IgD-negative memory B cell (primary cell): ENCODE data around the gene NUTM2A. TPM values are rescaled to one million over a fixed set of nuclear protein-coding genes. Genes with fewer than 3 reads are reported as not detected.
"Not testable (repeated sequence)": the region's sequence is repeated elsewhere in the genome, so short reads cannot be mapped to it uniquely, and the experiment has no call there.

Experiments
- H3K27ac Mint-ChIP-seq, 3 donors: one replicate each; pipeline ENCODE4 v1.8.0; 2020 to 2022; ENCODE audit warnings: mild to moderate bottlenecking in 3 of 3, mixed read lengths in 3 of 3, moderate library complexity in 1 of 3
- H3K27me3 Mint-ChIP-seq: one replicate; pipeline ENCODE4 v1.8.0; 2021; ENCODE audit warnings: mixed read lengths
- H3K36me3 Mint-ChIP-seq: one replicate; pipeline ENCODE4 v1.8.0; 2020; ENCODE audit warnings: mild to moderate bottlenecking, mixed read lengths
- H3K4me1 Mint-ChIP-seq, 3 donors: one replicate each; pipeline ENCODE4 v1.8.0; 2020 to 2022; ENCODE audit warnings: mixed read lengths in 3 of 3, mild to moderate bottlenecking in 1 of 3
- H3K4me3 Mint-ChIP-seq, 4 donors: one replicate each; pipeline ENCODE4 v1.8.0; 2020 to 2022; ENCODE audit warnings: mild to moderate bottlenecking in 4 of 4, mixed read lengths in 4 of 4, moderate library complexity in 3 of 4
- H3K9me3 Mint-ChIP-seq, 3 donors: one replicate each; pipeline ENCODE4 v1.8.0; 2020 to 2021; ENCODE audit warnings: mixed read lengths in 3 of 3, mild to moderate bottlenecking in 1 of 3
- polyA plus RNA-seq: library from polyadenylated mRNA; unstranded; fragments of 300-500 nt; fragmentation: Illumina TruSeq; gene quantifications from one replicate; pipeline ENCODE4 v1.2.3, GENCODE V29; 2021

NUTM2A gene
- polyA plus RNA-seq, 1 donor from 2014 or later, result not detected

GRCh38 chr10:87222789-87223188 lies 2.5 kb upstream of the NUTM2A start:
- not testable (repeated sequence) for H3K9me3 Mint-ChIP-seq, H3K27me3 Mint-ChIP-seq, H3K4me1 Mint-ChIP-seq, H3K27ac Mint-ChIP-seq, H3K36me3 Mint-ChIP-seq, H3K4me3 Mint-ChIP-seq

DNA sequence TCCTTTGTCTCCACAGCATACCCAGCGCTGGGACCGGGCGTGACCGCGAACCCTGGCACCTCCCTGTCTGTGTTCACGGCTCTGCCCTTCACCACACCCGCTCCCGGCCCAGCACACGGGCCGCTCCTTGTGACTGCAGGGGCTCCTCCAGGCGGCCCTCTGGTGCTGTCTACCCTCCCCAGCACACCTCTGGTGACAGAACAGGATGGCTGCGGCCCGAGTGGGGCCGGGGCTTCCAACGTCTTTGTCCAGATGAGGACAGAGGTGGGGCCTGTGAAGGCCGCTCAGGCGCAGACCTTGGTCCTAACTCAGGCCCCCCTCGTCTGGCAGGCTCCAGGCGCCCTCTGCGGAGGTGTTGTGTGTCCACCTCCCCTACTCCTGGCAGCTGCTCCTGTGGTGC lies 3.0 kb downstream of the NUTM2A start:
- not testable (repeated sequence) for H3K36me3 Mint-ChIP-seq, H3K27ac Mint-ChIP-seq, H3K9me3 Mint-ChIP-seq, H3K4me1 Mint-ChIP-seq, H3K27me3 Mint-ChIP-seq, H3K4me3 Mint-ChIP-seq

- not testable (repeated sequence) for H3K9me3 Mint-ChIP-seq, H3K4me3 Mint-ChIP-seq, H3K27me3 Mint-ChIP-seq, H3K36me3 Mint-ChIP-seq, H3K4me1 Mint-ChIP-seq
- peak overlapping the region in 1 of 3 donors; percentile 23 for H3K27ac Mint-ChIP-seq
These were observed 4.0 kb downstream of the NUTM2A start for GRCh38 chr10:87229211-87229610.

DNA sequence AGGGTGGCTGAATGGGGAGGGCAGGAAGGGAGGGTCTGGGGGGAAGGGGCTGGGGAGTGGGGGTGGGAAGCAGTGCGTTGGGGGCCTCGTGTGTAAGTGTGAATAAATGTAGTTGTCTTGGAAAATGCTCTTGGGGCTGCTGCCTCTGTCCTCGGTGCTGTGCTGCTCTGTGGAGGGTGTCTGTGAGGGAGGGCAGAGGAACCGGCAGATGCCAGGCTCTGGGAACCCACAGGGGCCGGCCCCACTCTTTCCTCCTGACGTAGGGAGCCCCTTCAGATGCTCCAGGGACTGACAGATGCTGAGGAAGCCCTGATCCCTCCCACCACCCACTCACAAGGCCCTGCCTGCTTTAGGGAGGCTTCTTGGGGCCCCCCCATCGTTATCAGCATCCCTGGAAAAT lies 9.6 kb downstream of the NUTM2A start:
- not testable (repeated sequence) for H3K27me3 Mint-ChIP-seq, H3K27ac Mint-ChIP-seq, H3K36me3 Mint-ChIP-seq, H3K9me3 Mint-ChIP-seq, H3K4me3 Mint-ChIP-seq, H3K4me1 Mint-ChIP-seq

DNA sequence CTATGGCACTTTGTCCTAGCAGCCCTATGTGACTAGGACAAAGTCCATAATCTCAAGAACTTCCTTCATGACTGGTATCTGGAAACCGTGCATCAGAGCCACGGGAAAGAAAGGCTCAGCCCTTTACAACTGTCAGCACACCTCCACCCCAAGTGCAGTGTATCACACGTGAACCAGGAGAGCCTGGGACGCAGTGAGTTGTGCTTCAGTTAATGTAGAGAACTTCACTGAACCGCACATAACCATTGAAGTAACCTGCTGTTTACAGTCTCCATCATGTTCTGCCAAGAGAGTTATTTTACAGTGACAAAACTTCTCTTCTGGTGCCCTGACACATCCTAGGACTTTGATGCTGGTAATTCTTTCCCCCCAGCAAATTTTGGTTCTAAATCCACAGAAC lies 12.0 kb downstream of the NUTM2A start:
- H3K4me3 Mint-ChIP-seq, H3K27me3 Mint-ChIP-seq, H3K9me3 Mint-ChIP-seq, H3K4me1 Mint-ChIP-seq, H3K27ac Mint-ChIP-seq, H3K36me3 Mint-ChIP-seq: not testable (repeated sequence)

- H3K27ac Mint-ChIP-seq, H3K4me3 Mint-ChIP-seq, H3K4me1 Mint-ChIP-seq, H3K27me3 Mint-ChIP-seq, H3K9me3 Mint-ChIP-seq, H3K36me3 Mint-ChIP-seq: not testable (repeated sequence)
These were observed 14.1 kb downstream of the NUTM2A start for GRCh38 chr10:87239346-87239808.

DNA sequence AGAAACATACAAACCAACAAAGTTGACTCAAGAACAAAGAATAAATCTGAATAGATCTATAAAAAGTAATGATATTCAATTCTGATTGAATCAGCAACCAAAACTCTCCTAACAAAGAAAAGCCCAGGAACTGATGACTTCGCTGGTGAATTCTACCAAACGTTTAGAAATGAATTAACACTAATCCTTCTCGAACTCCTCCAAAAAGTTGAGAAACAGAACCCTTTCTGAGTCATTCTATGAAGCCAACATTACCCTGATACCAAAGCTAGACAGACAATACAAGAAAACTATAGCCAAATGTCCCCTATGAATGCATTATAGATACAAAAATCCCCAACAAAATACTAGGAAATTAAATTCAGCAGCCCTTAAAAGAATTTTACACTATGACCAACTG lies 16.9 kb downstream of the NUTM2A start:
- not testable (repeated sequence) for H3K4me3 Mint-ChIP-seq, H3K27ac Mint-ChIP-seq, H3K27me3 Mint-ChIP-seq, H3K9me3 Mint-ChIP-seq, H3K4me1 Mint-ChIP-seq, H3K36me3 Mint-ChIP-seq

GRCh38 chr10:87247335-87247734 lies 22.1 kb downstream of the NUTM2A start:
- H3K27ac Mint-ChIP-seq, H3K9me3 Mint-ChIP-seq, H3K4me1 Mint-ChIP-seq, H3K36me3 Mint-ChIP-seq, H3K27me3 Mint-ChIP-seq, H3K4me3 Mint-ChIP-seq: not testable (repeated sequence)

DNA sequence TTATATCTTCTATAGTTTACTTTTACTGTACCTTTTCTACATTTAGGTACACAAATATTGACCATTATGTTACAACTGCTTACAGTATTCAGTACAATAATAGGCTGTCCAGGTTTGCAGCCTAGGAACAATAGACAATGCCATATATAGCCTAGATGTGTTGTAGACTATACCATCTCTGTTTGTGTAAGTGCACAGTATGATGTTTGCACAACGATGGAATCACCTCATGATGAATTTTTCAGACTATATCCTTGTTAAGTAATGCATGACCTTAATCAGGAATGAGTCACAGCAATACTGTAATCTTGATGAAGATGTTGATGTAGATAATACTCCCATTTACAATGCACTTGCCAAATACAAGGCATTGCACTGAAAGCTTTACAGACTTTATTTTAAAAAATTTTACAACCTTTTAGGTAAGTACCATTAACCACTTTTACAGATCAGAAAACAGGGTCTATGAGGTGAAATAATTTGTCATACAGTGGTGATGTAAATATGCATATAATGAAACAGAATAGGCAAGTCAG lies 23.6 kb downstream of the NUTM2A start:
- not testable (repeated sequence) for H3K9me3 Mint-ChIP-seq, H3K27me3 Mint-ChIP-seq, H3K4me1 Mint-ChIP-seq, H3K36me3 Mint-ChIP-seq, H3K27ac Mint-ChIP-seq, H3K4me3 Mint-ChIP-seq

GRCh38 chr10:87280749-87281392 lies 55.6 kb downstream of the NUTM2A start:
- not testable (repeated sequence) for H3K4me1 Mint-ChIP-seq, H3K27ac Mint-ChIP-seq, H3K4me3 Mint-ChIP-seq, H3K27me3 Mint-ChIP-seq, H3K9me3 Mint-ChIP-seq, H3K36me3 Mint-ChIP-seq

Other genes starting within 250 kb of the NUTM2A start
- not detected for gene FAM25A, start 205.2 kb upstream of the NUTM2A start, polyA plus RNA-seq
- 83.7 TPM for gene GLUD1, start 130.6 kb upstream of the NUTM2A start, polyA plus RNA-seq
- gene SHLD2, start 130.2 kb upstream of the NUTM2A start, polyA plus RNA-seq, result 15.9 TPM
- gene NUTM2D, start 132.3 kb downstream of the NUTM2A start, polyA plus RNA-seq, result 0.19 TPM